HEK293 (cell line): ENCODE data around the gene THYN1.

Experiments
- CTCF ChIA-PET: fragments of 350-600 bp; formaldehyde crosslinking; extraction: SDS; loops from one replicate; lab custom pipeline; 2021; ENCODE audit warnings: antibody characterized with exemption; lab: Yijun Ruan, JAX
- POLR2A ChIA-PET: fragments of 300-600 bp; formaldehyde crosslinking; extraction: SDS; loops from one replicate; lab custom pipeline; 2020; ENCODE audit warnings: antibody characterized with exemption, inconsistent platforms; lab: Yijun Ruan, JAX
- H3K27ac ChIP-seq: fragments of 200-500 bp; sonication (Bioruptor generic); 2 replicates; pipeline ENCODE4 v1.5.1; 2014; ENCODE audit warnings: low read depth, low read length, control low read depth, inconsistent platforms; ENCODE audit errors: extremely low read depth
- H3K36me3 ChIP-seq, 2 experiments: fragments of 200-500 bp in 1 of 2; sonication (Bioruptor generic) in 1 of 2; 1 replicate in 1 of 2; 2 replicates in 1 of 2; pipeline ENCODE4 v1.5.1; 2014 to 2017; ENCODE audit warnings: inconsistent platforms in 2 of 2, low read length in 2 of 2; ENCODE audit not compliant: control insufficient read depth in 2 of 2, insufficient read depth in 1 of 2
- H3K4me1 ChIP-seq: fragments of 200-500 bp; sonication (Bioruptor generic); 2 replicates; pipeline ENCODE4 v1.5.1; 2014; ENCODE audit warnings: mild to moderate bottlenecking, low read length, inconsistent platforms; ENCODE audit not compliant: control insufficient read depth, insufficient read depth
- H3K4me3 ChIP-seq: 2 replicates; pipeline ENCODE4 v1.5.1; 2011; ENCODE audit warnings: low read depth, mild to moderate bottlenecking, control low read depth, low read length, moderate library complexity
- H3K9me3 ChIP-seq: fragments of 200-500 bp; sonication (Bioruptor generic); 2 replicates; pipeline ENCODE4 v1.5.1; 2014; ENCODE audit warnings: low read depth, low read length, inconsistent platforms; ENCODE audit not compliant: control insufficient read depth, insufficient read depth
- CTCF ChIP-seq: fragments of 450-650 bp; formaldehyde crosslinking; IDR thresholded peaks from 2 replicates; pipeline ENCODE4 v1.5.1; 2016; ENCODE audit warnings: missing biosample characterization, missing genetic modification characterization
- EGR2 ChIP-seq: fragments of 450-650 bp; formaldehyde crosslinking; IDR thresholded peaks from 2 replicates; pipeline ENCODE4 v1.5.1; 2016; ENCODE audit warnings: low read depth, missing biosample characterization, missing genetic modification characterization
- KLF10 ChIP-seq: fragments of 450-650 bp; IDR thresholded peaks from 2 replicates; pipeline ENCODE4 v1.5.1; 2018; ENCODE audit warnings: missing biosample characterization, mild to moderate bottlenecking, missing genetic modification characterization
- KLF8 ChIP-seq: fragments of 450-650 bp; formaldehyde crosslinking; IDR thresholded peaks from 2 replicates; pipeline ENCODE4 v1.5.1; 2016; ENCODE audit warnings: missing biosample characterization, missing genetic modification characterization
- PRDM10 ChIP-seq: fragments of 450-650 bp; formaldehyde crosslinking; IDR thresholded peaks from 2 replicates; pipeline ENCODE4 v1.5.1; 2016; ENCODE audit warnings: missing biosample characterization, missing genetic modification characterization
- SALL2 ChIP-seq: fragments of 450-650 bp; formaldehyde crosslinking; IDR thresholded peaks from 2 replicates; pipeline ENCODE4 v1.5.0; 2017; ENCODE audit warnings: missing biosample characterization, mild to moderate bottlenecking, missing genetic modification characterization, borderline replicate concordance
- SP2 ChIP-seq: fragments of 450-650 bp; formaldehyde crosslinking; IDR thresholded peaks from 2 replicates; pipeline ENCODE4 v1.5.1; 2016; ENCODE audit warnings: missing biosample characterization, missing genetic modification characterization
- ZBTB20 ChIP-seq: fragments of 450-650 bp; formaldehyde crosslinking; IDR thresholded peaks from 2 replicates; pipeline ENCODE4 v1.5.1; 2016; ENCODE audit warnings: missing biosample characterization, missing genetic modification characterization
- ZBTB26 ChIP-seq: fragments of 450-650 bp; formaldehyde crosslinking; optimal IDR thresholded peaks from 2 replicates; pipeline ENCODE3; 2016; ENCODE audit warnings: missing biosample characterization, mild to moderate bottlenecking, missing genetic modification characterization
- ZEB2 ChIP-seq: fragments of 450-650 bp; formaldehyde crosslinking; IDR thresholded peaks from 2 replicates; pipeline ENCODE4 v1.5.1; 2016; ENCODE audit warnings: missing biosample characterization, missing genetic modification characterization
- ZNF10 ChIP-seq: fragments of 450-650 bp; formaldehyde crosslinking; IDR thresholded peaks from 2 replicates; pipeline ENCODE4 v1.5.1; 2017; ENCODE audit warnings: missing biosample characterization, missing genetic modification characterization
- ZNF280C ChIP-seq: fragments of 450-650 bp; formaldehyde crosslinking; IDR thresholded peaks from 2 replicates; pipeline ENCODE4 v1.5.1; 2016; ENCODE audit warnings: missing biosample characterization, missing genetic modification characterization
- ZNF423 ChIP-seq: fragments of 450-650 bp; formaldehyde crosslinking; IDR thresholded peaks from 2 replicates; pipeline ENCODE4 v1.5.1; 2016; ENCODE audit warnings: missing biosample characterization, missing genetic modification characterization
- ZNF518A ChIP-seq: fragments of 450-650 bp; formaldehyde crosslinking; conservative IDR thresholded peaks from 2 replicates; pipeline ENCODE4 v1.5.1; 2016; ENCODE audit warnings: low read depth, missing biosample characterization, missing genetic modification characterization
- ZNF585B ChIP-seq: fragments of 450-650 bp; formaldehyde crosslinking; IDR thresholded peaks from 2 replicates; pipeline ENCODE4 v1.5.1; 2016; ENCODE audit warnings: missing biosample characterization, missing genetic modification characterization
- ZSCAN30 ChIP-seq: fragments of 450-650 bp; IDR thresholded peaks from 2 replicates; pipeline ENCODE4 v1.5.1; 2018; ENCODE audit warnings: missing biosample characterization, mild to moderate bottlenecking, missing genetic modification characterization, moderate library complexity

Gene THYN1

GRCh38 chr11:134277183-134278001 lies 24.2 kb upstream of the THYN1 start:
- H3K36me3 ChIP-seq, result peaks cover 0 to 3% of the 10 kb centered on the region in 2 experiments; a peak in 1 of 3 replicates
- ChIA-PET POLR2A (interaction anchor here (3.0 kb wide), 1 partner anchor 53 kb away, joined by 27 read pairs; the partner anchor contains the start of genes NCAPD3 and VPS26B), CTCF (no interaction called here)
- H3K4me1 ChIP-seq, result peaks cover 7% of the 10 kb centered on the region
- H3K27ac ChIP-seq, result no peak overlapping the region
- no peak for TF ChIP-seq ZNF518A (tag by site-specific recombination)
- peak; percentile 31; the same call in 1 of the 2 replicates for TF ChIP-seq PRDM10
- TF ChIP-seq SP2 (tag by site-specific recombination), result 0 out of 2 replicates have a peak, but pooled peaks have one; percentile 11
- H3K4me3 ChIP-seq, result peak overlapping the region; percentile 52; the same call in 1 of the 2 replicates
- no peaks in the 10 kb centered on the region for H3K9me3 ChIP-seq

GRCh38 chr11:134276396-134277182 lies 23.4 kb upstream of the THYN1 start:
- H3K36me3 ChIP-seq, result peaks cover 0 to 3% of the 10 kb centered on the region in 2 experiments; a peak in 1 of 3 replicates
- ChIA-PET POLR2A (interaction anchor here (0.9 to 3.0 kb wide), 6 partner anchors 9 to 135 kb away, joined by 3 to 27 read pairs (median 4); partner anchors contain the start of genes B3GAT1, NCAPD3 and VPS26B), CTCF (interaction anchor here (0.9 to 5.4 kb wide), 4 partner anchors 10 to 81 kb away, joined by 3 to 35 read pairs (median 5); no protein-coding TSS in a partner anchor)
- H3K4me1 ChIP-seq, result peaks cover 7% of the 10 kb centered on the region
- no peaks in the 10 kb centered on the region for H3K9me3 ChIP-seq
- H3K27ac ChIP-seq, result peak overlapping the region; percentile 69; the same call in 1 of the 2 replicates
- peak overlapping the region; percentile 52 for H3K4me3 ChIP-seq
- no peak for TF ChIP-seq ZNF585B (tag by site-specific recombination)
- 0 out of 2 replicates have a peak, but pooled peaks have one; percentile 1 for TF ChIP-seq KLF8
- TF ChIP-seq CTCF (tag by site-specific recombination), result 0 out of 2 replicates have a peak, but pooled peaks have one; percentile 27
- peak; percentile 83; the same call in 1 of the 2 replicates for TF ChIP-seq ZNF10
- peak; percentile 80 for TF ChIP-seq ZBTB26
- TF ChIP-seq ZBTB20 (tag by site-specific recombination), result peak; percentile 14; the same call in 1 of the 2 replicates
- no peak for TF ChIP-seq ZNF280C (tag by site-specific recombination)
- no peak for TF ChIP-seq KLF10 (tag by site-specific recombination)
- no peak for TF ChIP-seq ZNF423
- TF ChIP-seq EGR2 (tag by site-specific recombination), result no peak
- TF ChIP-seq ZSCAN30, result peak; percentile 1; the same call in 1 of the 2 replicates
- TF ChIP-seq SALL2 (tag by site-specific recombination), result no peak
- TF ChIP-seq ZEB2 (tag by site-specific recombination), result 0 out of 2 replicates have a peak, but pooled peaks have one; percentile 6
